ENCODE measurements around the gene PLCL2.

Gene PLCL2

DNA sequence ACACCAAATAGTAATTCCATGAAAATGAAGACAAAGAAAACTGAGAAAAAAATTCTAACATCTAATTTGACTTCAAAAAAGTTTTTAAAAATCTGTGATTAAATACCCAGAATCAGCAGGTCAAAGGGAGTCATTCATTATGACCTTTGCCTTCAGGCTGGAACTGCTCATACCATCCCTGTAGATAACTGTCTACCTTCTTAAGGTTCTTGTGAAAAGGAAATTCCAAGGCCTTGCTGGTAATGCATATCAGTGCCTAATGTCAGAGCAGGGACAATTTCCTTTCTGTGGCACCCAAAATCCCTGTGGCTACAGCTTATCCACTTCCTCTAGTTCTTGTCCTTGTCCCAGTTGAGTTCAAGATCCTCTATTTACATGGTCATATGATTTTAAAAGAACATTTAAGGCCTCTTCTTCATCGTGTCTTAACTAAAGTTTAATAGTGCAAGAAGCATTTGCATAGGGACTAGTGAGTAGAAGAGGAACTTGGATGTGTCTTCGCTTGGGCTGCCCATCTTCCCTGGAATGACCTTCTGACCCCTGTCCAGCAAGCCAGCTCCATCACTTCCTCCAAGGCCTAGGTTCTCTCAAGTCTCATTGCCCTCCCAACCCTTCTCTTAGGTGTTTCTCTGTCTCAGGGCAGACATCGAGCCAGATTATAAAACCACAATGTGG lies 8.7 kb upstream of the PLCL2 start:
- TF ChIP-seq, protein P1, sequence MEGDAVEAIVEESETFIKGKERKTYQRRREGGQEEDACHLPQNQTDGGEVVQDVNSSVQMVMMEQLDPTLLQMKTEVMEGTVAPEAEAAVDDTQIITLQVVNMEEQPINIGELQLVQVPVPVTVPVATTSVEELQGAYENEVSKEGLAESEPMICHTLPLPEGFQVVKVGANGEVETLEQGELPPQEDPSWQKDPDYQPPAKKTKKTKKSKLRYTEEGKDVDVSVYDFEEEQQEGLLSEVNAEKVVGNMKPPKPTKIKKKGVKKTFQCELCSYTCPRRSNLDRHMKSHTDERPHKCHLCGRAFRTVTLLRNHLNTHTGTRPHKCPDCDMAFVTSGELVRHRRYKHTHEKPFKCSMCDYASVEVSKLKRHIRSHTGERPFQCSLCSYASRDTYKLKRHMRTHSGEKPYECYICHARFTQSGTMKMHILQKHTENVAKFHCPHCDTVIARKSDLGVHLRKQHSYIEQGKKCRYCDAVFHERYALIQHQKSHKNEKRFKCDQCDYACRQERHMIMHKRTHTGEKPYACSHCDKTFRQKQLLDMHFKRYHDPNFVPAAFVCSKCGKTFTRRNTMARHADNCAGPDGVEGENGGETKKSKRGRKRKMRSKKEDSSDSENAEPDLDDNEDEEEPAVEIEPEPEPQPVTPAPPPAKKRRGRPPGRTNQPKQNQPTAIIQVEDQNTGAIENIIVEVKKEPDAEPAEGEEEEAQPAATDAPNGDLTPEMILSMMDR (IDR thresholded peaks at IDR 0.05), result no peak
- Histone ChIP-seq H3K27ac (no peak overlapping the region), H3K36me3 (no peaks in the 10 kb centered on the region), H3K9me3 (no peaks in the 10 kb centered on the region), H3K4me3 (no peak overlapping the region), H3K27me3 (no peaks in the 10 kb centered on the region), H3K4me1 (no peaks in the 10 kb centered on the region)
- no peak for DNase-seq
- intact Hi-C loops (cut with DNase I; ENCODE audit: low total_unique reads), result no loop called here

DNA sequence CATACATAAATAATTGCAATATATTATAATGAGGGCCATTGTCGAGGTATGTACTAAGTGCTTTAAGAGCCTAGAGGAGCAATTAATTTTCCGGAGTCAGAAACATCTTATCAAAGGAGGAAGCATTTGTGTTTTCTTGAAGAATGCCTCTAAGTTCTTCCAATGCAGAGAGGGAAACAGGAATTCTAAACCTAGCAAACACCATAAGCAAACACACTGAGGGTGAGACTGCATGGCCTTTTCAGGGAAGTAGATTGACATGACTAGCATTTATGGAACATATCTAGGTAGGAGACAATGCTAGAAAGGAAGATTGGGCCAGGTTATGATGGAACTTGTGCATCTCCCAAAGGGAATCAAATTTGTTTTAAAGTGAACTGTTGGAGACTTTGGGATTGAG lies 7.2 kb upstream of the PLCL2 start:
- DNase-seq, result no peak
- H3K4me1 ChIP-seq, result peaks cover 0 to 9% (median 5%) of the 10 kb centered on the region in 4 donors
- intact Hi-C loops (cut with DNase I; ENCODE audit: low total_unique reads), result no loop called here
- no peaks in the 10 kb centered on the region for H3K27me3 ChIP-seq
- no peak overlapping the region for H3K4me3 ChIP-seq
- no peaks in the 10 kb centered on the region for H3K36me3 ChIP-seq
- TF ChIP-seq, protein P1 (IDR thresholded peaks at IDR 0.05), result no peak
- H3K9me3 ChIP-seq, result no peaks in the 10 kb centered on the region
- H3K27ac ChIP-seq, result no peak overlapping the region

DNA sequence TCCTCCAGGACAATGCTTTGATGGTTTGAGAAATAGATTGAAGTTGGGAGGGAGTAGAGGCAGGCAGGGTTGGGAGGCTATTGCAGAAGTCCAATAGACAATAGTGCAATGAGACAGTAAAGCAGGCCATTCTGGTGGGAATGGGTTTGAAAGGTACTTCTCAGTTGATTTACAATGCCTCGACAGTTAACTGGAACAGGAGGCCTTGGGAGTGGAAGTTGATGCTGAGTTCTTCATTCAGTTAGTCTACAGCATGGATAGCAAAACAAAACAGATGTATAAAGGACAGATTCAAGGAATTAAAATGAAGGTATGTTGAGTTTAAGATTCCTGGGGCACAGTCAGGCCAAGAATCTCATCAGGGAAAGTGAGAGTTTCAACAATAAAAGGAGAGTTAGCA lies 6.8 kb upstream of the PLCL2 start:
- Histone ChIP-seq H3K4me1 (peaks cover 0 to 13% (median 7%) of the 10 kb centered on the region in 4 donors), H3K9me3 (no peaks in the 10 kb centered on the region), H3K27ac (no peak overlapping the region), H3K27me3 (no peaks in the 10 kb centered on the region), H3K36me3 (no peaks in the 10 kb centered on the region), H3K4me3 (no peak overlapping the region)
- DNase-seq, result no peak
- intact Hi-C loops (cut with DNase I; ENCODE audit: low total_unique reads), result no loop called here
- TF ChIP-seq, protein P1 (IDR thresholded peaks at IDR 0.05), result no peak

DNA sequence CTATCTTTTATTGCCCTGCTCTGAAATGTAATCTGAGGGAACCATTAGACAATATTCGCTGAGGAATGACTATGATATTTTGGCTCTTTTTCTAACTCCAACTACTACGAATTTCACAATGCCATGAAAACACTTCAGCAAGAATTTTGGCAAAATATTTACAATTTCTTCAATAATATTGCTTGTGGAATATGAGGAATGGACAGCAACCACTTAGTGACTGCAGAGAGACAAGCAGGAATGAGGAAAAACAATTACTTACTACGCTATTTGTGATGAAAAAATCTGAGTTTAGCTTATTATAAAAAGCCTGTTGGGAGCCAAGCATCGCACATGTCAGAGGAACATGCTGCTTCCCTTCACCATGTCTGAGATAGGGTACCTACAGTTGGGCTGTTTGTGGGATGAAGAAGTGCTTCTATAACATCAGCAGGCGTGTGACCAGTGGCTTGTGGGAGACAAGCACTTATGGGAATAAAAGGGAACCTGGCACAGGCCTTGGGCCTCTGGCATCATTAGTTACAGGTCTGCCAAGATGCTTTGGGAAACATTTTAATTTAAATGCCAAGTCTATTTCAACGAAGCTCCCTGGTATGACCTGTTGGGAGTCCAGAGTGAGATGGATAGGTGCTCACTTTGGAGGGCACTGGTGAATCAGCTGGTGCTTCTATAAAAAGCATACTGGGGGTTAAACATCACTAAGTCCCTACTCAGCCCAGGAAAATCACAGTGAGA lies 2.7 kb upstream of the PLCL2 start:
- DNase-seq, result peak; percentile 27 to 67
- TF ChIP-seq, protein P1 (IDR thresholded peaks at IDR 0.05), result no peak
- intact Hi-C loops (cut with DNase I; ENCODE audit: low total_unique reads), result loop anchor here (10.0 kb wide), 1 partner anchor 333 kb away; no protein-coding TSS in a partner anchor
- Histone ChIP-seq H3K9me3 (no peaks in the 10 kb centered on the region), H3K4me1 (peaks cover 0 to 39% (median 17%) of the 10 kb centered on the region in 4 donors), H3K27me3 (no peaks in the 10 kb centered on the region), H3K4me3 (no peak overlapping the region), H3K27ac (peak overlapping the region; percentile 84 to 87), H3K36me3 (no peaks in the 10 kb centered on the region)

DNA sequence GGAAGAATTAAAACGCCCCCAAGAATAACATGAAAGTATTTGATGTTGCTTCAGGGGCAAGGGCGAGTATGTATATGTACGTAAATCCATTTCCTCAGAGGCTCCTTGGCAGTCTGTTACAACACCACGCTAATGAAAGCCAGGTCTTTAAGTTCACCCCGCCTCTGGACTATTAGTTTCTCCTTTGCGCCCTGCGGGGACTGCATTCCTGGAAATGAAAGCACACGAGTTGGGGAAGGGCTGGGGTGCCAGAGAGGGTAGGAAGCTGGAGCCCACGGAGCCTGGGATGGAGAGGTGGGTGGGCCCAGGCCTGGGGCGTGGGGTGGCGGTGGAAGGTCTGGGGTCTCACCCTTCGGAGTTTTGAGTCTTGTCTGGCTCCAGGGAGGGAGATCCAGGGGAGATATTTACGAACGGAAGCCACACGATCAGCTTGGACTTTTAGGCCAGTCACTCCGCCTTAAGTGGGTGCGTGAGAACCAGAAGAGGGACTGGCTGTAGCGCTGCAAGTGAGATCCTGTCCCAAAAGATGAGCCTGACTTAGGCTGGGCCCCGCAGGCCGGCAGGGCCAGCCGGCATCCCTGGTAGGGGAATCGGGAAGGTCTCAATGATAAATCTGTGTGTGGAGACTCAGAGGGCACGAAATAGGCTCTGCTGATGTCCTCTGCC lies 1.6 kb upstream of the PLCL2 start:
- no peak for DNase-seq
- Histone ChIP-seq H3K36me3 (no peaks in the 10 kb centered on the region), H3K4me1 (peaks cover 0 to 49% (median 17%) of the 10 kb centered on the region in 4 donors), H3K27me3 (no peaks in the 10 kb centered on the region), H3K27ac (peak overlapping the region; percentile 84 to 87), H3K9me3 (no peaks in the 10 kb centered on the region), H3K4me3 (no peak overlapping the region)
- TF ChIP-seq, protein P1 (IDR thresholded peaks at IDR 0.05), result no peak
- intact Hi-C loops (cut with DNase I; ENCODE audit: low total_unique reads), result loop anchor here (10.0 kb wide), 1 partner anchor 332 kb away; no protein-coding TSS in a partner anchor

All from tibial artery (tissue), 4 donors.